Measurements from ENCODE around the gene CNNM2.
"Not testable (repeated sequence)": the region's sequence is repeated elsewhere in the genome, so short reads cannot be mapped to it uniquely, and the experiment has no call there.

The CNNM2 gene

DNA sequence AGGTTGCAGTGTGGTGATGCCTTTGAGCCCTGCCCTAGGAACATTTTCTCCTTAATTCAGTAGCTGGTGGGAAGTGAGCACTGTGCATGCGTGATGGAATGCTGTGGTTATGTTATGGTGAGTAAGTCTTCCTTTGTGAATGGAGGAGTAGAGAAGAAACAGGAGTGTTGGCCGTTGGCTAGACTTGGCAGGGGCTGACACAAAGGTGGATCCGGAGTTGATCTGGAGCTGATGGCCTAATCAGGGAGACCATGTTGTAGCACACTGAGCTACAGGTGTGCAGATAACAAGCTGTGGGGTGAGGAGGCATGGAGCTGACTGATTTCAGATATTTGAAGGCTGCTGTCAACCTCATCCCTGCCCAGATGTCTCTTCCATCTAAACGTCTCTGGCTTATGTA lies 122.3 kb downstream of the CNNM2 start:
- peak; percentile 93 for DNase-seq (ENCODE audit: low read depth, low spot score)

DNA sequence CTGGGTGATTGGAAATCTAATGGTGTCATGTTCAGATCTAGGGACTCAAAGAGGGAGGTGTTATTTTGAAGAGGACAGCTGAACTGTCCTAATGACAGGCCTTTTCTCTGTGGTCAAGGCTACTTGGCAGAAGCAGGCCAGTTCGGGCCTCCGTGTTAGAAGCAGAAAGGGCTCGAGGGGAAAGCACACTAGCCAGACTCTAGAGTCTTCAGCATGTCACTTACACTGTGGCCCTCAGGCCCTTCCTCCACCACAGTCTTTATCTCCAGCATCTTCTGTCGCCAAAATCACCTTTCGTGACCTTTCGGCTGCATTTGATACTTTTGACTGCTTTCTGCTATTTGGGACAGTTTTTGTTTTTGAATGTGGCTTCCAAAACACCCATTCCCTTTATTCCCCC lies 123.3 kb downstream of the CNNM2 start:
- DNase-seq (ENCODE audit: low read depth, low spot score), result no peak

DNA sequence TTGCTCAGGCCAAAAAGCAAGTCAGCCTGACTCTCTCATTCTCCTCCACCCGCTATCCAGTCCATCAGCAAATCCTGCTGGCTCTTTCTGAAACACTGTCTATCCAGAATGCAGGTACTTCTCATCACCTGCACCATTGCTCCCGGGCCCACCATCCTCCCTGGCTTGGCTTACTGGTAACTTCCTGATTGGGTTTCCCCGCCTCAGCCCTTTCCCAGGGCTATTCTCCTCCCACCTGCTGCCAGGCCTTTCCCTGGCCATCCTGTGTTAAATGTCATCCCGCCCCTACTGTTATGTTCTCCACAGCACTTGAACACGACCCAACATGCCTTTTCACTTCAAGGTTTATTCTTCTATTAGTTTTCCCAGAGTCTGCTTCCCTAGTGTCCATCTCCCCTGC lies 124.0 kb downstream of the CNNM2 start:
- DNase-seq (ENCODE audit: low read depth, low spot score), result no peak

DNA sequence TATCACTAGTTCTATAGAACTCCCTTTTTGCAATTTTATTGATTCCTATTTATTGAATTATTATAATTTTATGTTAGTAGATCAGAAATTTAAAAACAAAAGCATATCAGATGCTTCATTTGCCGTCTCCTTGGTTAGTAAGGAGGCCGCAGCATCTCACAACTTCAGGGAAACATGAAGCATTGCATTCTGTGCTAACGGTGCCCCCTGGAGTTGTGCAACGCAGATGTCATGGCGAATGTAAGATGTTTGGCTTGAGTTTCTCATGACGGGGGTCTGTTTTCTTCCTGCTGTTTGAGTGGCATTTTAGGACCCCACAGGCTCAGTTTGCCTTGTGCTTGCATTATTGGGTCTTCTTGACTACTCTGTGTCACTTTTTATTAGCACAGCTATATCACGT lies 124.8 kb downstream of the CNNM2 start:
- no peak for DNase-seq (ENCODE audit: low read depth, low spot score)

DNA sequence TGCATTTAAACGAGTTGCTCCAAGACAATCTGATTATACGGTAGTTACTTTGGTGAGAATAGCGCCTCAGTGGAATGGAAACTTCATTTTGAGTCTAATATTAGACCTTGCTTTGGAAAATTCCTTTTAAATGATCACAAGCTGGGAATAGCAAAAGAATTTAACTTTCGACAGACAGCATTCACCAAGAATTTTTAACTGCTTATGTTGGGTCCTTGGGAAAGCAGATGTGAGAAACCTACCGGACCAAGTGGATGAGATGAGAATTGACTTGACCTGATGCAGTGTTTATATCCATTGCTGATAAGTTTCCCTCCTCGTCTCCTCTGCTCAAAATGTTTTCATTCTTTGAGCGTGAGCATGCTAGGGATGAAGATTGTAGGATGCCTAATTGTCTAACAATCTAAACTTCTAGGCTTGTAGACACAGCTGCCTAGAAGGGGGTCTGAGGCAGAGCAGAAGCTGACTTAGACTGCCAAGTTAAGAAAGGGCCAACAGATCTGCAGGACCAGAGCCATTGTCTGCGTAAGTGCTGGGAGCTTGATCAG lies 126.9 kb downstream of the CNNM2 start:
- peak; percentile 80 for DNase-seq (ENCODE audit: low read depth, low spot score)

DNA sequence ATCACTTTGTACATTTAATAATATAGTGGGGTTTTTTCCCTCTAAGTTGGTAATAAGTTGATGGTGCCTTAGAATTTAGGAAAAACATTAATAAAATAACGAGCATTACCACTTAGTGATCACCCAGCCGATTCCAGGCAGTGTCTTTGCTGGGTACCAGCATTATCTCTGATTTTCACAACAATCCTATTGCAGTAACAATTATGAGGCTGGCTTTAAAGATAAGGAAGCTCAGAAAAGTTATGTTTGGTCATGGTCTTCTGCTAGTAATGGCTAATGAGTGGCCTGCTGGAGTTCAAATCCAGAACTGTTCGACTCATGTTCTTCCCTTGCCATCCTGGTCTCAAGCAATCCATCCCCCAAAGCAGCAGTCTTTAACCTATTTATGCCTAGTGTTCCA lies 127.9 kb downstream of the CNNM2 start:
- DNase-seq (ENCODE audit: low read depth, low spot score), result no peak

DNA sequence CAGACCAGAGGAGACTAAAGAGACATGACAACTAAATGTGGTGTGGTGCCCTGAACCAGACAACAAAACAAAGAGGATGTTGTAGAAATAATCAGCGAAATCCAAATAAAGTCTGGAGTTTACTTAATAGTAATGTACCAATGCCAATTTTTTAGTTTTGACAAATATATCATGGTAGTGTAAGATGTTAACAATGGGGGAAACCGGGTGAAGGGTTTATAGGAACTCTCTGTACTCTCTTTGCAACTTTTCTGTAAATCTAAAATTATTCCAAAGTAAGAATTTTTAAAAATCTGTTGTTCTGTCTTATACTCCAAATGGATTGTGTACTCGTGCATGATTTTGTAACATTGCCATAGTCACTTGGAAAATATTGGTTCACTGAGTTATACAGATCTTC lies 129.3 kb downstream of the CNNM2 start:
- DNase-seq (ENCODE audit: low read depth, low spot score), result no peak

DNA sequence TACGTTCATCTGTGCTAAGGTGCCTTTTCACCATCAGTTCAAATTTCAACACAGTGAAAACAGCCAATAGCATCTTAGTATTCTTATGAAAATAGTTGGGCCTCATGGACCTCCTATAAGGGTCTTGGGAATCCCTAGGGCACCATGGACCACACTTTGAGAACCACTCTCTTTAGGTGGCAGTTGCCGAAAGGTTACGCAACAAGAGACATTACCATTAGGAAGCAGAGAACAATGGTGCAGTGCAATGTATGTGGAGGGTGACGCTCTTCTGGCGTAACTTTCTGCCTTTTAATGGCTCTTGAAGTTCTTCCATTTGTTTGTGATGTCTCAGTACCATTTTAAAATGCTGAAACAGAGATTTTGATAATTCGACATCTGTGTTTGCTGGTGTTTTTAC lies 131.1 kb downstream of the CNNM2 start:
- no peak for DNase-seq (ENCODE audit: low read depth, low spot score)

DNA sequence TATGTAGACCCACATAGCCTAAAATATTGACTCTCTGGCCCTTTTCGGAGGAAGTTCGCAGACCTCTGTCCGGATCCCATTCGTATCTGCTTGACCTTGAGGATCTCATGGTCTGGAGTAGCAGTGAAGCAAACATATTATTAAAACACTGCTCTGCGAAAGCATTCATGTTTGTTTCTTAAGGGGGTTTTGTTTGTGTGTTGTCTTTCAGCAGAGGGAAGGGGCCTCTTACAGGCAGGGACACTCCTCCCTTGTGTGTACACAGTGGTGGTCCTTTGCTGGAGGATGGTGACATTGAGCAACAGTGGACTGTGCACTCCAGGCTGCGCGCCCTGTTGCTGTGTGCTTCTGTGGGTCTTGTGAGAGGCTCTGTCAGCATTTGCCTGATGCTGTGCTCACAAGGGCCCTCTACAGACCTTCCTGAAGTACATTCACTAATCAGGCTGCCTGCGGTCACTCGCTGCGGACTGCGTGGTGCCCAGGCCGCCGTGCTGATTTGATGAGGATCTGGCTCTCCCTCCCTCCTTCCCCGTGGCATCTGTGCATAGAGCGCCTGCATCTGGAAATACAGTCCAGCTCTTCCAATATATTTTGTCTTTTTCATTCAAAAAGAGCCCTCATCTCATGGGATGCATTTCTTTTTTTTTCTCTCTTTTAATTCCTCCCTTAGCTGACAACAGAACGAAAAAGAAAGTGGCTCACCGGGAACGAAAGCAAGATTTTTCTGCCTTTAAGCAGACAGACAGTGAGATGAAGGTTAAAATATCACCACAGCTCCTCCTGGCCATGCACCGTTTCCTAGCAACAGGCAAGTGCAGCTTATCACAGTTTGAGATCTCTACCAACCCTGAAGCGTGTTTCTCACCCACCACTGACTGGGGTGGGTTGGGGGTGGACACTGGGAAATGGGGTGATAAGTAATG lies 135.8 kb downstream of the CNNM2 start:
- peak; percentile 81 for DNase-seq (ENCODE audit: low read depth, low spot score)

DNA sequence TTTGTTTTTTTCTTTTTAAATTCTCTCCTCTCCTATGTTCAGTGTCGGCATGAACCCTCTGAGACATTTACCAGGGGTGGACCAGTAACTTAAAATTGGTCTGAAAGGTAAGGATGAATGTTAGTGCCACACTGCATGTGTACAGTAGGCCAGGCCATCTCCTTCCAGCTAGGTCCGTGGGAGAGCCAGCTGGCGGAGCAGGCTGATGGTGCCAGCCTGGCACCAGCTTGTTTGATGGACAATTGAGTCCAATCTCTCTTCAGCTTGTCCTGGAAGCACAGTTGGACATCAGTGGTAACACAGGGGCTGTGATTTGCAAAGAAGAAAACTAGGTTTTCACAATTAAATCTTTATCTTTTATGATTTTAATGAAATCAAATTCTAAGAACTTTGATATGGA lies 136.5 kb downstream of the CNNM2 start:
- no peak for DNase-seq (ENCODE audit: low read depth, low spot score)

DNA sequence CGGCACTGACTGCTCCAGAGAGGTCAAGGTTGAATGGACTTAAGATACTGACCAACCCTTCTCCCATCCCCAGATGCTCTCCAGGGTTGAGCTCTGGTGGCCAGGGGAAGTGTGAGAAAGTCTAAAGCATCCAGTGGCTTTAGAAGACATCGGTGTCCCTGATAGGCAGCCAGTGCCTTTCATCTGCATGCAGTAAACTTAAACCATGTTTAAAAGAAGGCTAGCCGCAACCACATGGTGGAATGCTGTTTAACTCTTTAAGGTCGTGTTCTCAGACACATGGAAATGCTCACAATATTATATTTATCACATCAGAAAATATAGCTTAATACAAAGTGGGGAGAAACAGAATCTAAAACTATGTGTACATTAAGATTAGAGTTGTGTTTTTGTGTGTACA lies 137.0 kb downstream of the CNNM2 start:
- DNase-seq (ENCODE audit: low read depth, low spot score), result no peak

DNA sequence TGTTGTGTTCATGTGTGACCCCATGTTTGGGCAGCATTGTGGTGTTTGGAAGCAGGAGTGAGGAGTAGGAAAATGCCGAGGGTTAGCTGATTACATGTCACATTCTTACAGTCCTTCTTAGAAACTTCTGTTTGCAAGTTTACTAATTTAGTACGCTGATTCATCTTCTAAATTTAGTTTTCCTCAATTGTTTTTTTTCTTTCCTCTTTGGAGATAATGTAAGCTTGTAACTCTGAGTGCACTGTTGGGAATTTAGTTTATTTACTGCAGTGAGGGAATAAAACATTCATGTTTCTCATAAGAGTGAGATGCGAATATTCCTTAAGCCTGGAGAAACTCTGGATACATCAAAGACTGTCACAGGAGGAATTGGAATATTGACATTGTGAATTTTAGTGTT lies 139.9 kb downstream of the CNNM2 start:
- DNase-seq (ENCODE audit: low read depth, low spot score), result no peak

DNA sequence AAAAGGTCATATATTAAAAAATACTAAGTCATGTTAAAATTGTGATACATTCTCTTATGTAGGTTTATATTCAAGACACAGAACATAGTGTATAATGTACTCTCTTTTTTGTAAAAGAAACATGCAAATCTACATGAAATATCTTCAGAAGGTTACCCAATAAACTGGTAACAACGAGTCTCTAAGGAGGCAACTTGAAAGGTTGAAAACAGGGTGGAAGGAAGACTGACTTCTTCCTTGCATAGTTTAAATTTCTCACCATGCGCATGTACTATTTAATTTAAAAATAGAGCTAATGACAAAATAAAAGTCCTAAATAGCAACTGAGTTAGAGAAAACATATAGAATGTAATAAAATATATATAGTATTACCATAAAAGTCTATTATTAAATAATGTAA lies 142.5 kb downstream of the CNNM2 start:
- no peak for DNase-seq (ENCODE audit: low read depth, low spot score)

DNA sequence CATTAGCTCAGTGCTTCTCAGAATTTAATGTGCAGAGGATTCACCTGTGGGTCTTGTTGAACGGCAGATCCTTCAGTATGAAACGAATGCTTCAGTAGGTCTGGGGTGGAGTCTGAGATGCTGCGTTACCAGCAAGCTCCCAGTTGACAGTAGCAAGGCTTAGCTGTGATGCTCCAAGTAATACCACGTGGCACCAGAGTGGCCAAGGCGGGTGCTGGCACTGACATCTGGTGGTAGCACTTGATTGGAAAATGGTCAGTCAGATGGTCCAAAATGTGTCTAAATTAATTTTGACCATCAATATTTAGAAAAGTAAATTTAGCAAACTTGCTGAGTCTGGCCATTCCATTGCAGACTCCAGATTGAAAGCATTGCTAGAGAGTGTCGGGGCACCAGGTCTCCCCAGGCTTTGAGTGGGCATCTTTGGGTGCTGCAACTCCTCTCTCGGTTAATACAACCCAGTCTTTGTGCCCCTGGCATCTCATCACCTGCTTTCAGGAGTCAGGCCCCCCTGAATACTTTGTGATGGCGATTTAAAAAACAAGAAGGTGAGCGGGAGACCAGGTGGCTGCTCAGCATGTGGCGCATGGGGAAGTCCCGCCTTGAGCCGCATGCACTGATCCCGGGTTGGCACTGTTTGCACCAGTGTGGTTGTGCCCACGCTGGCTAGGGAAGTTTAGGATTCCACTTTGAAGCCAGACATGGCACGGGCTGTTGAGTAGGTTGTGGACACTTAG lies 144.9 kb downstream of the CNNM2 start:
- no peak for DNase-seq (ENCODE audit: low read depth, low spot score)

DNA sequence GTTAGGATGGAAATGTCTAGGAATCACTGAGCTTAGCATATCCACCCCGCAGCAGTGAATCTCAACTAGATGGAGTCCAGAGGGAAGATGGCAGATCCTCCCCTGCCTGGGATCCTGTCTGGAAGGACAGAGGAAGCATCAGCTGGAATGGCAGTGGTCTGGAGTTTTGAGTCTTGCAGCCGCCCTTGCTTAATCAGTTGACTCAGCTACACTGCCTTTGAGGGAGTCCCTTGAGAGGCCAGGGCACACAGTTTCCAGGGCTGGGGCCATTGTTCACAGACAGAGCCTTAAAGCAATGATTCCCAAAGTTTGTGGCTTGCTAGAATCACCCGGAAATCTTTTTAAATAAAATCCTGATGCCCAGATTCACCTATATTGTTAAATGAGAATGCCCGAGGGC lies 146.9 kb downstream of the CNNM2 start:
- no peak for DNase-seq (ENCODE audit: low read depth, low spot score)

DNA sequence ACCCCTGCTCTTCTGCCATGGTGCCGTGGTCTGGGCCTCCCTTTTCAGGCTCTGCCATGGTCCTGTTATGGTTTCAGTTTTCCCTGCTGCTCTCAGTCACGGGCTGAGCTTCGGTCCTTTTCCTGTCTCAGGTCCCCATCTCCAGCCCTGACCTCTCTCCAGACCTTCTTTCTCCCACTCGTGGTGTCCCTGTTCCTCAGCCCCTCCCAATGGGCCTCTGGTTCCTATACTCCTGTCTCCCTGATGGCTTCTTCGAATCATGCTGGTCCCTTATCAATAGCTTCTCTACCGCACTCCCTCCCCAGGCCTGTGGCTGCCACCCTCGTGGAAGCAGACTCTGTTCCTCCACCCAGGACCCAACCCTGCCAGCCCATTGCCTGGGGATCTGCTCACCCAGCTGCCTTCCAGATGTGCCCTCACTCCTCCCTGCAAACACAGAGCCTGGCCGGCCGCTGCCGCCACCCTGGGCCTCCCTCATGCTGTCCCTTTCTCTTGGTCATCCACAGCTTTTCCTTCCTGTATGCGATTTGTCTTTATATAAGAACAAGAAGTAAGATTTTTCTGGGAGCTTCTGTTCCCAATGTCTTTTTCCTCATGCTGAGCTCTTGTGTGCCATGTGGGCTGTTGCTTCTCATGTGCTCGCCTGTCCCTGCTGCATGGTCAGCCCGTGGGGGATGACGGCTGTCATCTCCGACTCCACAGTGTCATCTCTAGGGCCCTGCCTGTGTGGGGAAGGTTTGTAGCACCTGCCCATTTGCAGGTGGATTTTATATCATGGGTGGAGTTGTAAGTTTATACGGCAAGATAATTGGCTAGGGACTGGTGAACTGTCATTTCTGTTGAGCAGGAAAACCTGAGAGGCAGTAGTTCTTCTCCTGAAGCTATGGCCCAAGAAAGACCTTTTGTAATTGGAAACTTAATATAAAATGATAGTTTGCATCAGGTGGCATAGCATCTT lies 148.3 kb downstream of the CNNM2 start:
- no peak for DNase-seq (ENCODE audit: low read depth, low spot score)

DNA sequence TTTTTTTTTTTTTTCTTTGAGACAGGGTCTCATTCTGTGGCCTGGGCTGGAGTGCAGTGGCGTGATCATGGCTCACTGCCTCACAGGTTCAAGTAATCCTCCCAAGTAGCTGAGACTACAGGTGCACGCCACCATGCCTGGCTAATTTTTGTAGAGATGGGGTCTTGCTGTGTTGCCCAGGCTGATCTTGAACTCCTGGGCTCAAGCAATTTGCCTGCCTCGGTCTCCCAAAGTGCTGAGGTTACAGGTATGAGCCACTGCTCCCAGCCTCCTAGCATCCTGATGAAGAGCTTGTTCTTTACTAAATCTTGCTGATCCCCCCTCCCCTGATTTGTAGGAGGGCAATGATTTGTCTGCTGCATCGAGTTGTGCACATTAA lies 149.0 kb downstream of the CNNM2 start:
- not testable (repeated sequence) for DNase-seq (ENCODE audit: low read depth, low spot score)

DNA sequence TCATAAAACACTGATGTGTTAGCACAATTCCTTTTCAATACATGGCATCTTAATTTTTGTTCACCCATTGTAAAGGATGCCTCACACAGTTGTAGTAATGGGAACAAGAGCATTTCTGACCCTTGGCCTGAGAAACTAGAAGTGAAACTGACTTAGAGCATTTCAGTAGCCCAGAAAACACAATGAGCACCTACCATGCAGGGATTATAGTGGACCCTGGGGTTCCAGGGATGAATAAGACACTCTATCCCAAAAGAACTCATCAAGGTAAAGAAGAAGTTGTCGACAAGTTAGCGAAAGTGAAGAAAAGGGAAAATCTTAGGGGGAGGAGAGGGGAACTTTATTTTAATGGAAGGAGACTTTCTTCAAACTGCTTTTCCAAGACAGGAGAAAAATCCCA lies 149.4 kb downstream of the CNNM2 start:
- DNase-seq (ENCODE audit: low read depth, low spot score), result no peak

DNA sequence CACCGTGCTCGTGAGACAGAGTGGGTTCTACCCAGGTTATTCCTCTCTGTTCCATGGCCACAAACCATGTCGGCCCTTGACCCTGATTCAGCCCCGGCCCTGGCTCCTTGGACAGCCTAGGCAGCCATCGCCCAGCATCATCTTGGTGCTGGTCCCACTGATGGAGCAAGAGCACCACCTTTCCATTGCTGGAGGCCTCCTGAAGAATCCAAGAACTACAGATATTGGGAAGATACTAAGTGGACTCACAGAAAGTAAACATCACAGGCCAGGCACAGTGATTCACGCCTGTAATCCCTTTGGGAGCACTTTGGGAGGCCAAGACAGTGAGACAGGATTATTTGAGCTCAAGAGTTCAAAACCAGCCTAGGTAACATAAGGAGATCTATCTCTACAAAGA lies 149.9 kb downstream of the CNNM2 start:
- DNase-seq (ENCODE audit: low read depth, low spot score), result no peak

DNA sequence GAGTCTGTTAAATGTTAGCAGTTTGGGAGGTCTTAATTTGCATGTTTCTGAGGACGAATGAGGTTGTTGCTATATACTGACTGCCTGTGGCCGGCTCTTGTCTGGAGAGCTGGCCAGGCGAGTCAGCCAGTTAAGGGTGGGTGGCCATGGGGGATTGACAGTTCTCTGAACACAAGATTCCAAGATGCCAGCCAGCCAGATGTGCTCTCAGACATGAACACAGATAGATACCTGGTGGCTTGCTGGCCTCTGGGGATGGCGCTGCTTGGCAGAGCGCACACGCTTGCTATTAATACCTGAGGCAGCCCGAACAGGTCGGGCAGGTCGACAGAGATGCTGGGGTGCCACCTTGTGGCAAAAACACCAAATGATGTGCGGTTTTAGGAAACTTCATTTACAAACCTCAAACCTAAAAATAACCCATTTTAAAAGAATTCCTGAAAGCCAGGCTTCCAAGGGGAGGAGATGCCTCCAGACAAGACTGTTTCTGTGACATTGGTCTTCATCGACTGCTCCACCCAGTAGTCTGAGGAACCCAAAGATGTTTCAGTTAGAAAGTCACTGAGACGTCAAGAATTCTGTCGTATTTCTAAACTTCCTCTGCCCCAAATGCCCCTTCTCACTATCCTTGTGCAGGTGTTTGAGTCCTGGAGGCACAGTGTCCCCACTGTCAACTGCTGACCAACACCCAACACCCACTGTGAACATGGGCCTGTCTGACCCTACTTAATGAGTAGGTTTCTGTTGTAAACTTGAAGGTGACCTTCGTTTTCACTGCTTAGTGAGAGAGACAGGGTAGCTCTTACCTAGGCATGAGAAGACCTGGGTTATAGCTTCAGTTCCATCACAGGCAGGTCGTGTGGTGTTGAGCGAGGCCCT lies 151.6 kb downstream of the CNNM2 start:
- peak; percentile 86 for DNase-seq (ENCODE audit: low read depth, low spot score)

DNA sequence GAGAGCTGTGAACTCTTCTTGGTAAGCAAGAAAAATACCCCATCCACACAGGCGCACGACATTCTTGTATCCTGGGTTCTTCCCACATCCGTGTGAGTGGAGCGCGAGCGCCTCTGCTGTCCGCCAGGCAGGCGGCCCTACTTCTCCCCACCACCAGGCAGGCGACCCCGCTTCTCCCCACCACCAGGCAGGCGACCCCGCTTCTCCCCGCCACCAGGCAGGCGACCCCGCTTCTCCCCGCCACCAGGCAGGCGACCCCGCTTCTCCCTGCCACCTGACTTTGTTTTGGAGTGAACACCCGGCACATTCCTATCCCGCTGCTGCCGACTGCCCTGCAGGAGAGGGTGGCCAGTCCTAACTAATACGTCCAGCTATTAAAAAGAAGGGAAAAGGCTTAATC lies 154.2 kb downstream of the CNNM2 start:
- DNase-seq (ENCODE audit: low read depth, low spot score), result no peak

Measured in astrocyte of the hippocampus (primary cell).